Endometrial microvascular endothelial cells (primary cell): ENCODE measurements around the gene C11orf86. TPM values are rescaled to one million over a fixed set of nuclear protein-coding genes. Genes with fewer than 3 reads are reported as not detected.
"Not testable (repeated sequence)": the region's sequence is repeated elsewhere in the genome, so short reads cannot be mapped to it uniquely, and the experiment has no call there.

Experiments used
- in situ Hi-C: cut with HindIII; loops from 2 replicates; pipeline ENCODE4 v1.10.0; 2017; ENCODE audit warnings: low sequenced_read_pairs, low pct_unique_long_range_greater_than_20kb; ENCODE audit errors: inconsistent ontology term
- total RNA-seq: library from RNA; depleted of rRNA; stranded (reverse); fragments of >200 nt; gene quantifications from one replicate; pipeline ENCODE4 v1.2.3, GENCODE V29; 2015; ENCODE audit errors: inconsistent ontology term

C11orf86 gene
- total RNA-seq, result not detected

GRCh38 chr11:66974724-66975404 lies at the start of gene C11orf86:
TSS of gene C11orf86 (plus strand) at chr11:66975304. CDS start at chr11:66975363, 59 bp downstream.
- in situ Hi-C loops, result no loop called here

GRCh38 chr11:66929753-66930152 lies 45.4 kb upstream of the C11orf86 start:
- in situ Hi-C loops, result no loop called here

GRCh38 chr11:66932543-66932942 lies 42.6 kb upstream of the C11orf86 start:
- in situ Hi-C loops, result no loop called here

- in situ Hi-C loops, result no loop called here
These were observed 41.6 kb upstream of the C11orf86 start for GRCh38 chr11:66933531-66933930.

GRCh38 chr11:66934950-66935779 lies 39.9 kb upstream of the C11orf86 start:
- in situ Hi-C loops, result no loop called here

GRCh38 chr11:66936311-66936711 lies 38.8 kb upstream of the C11orf86 start:
- in situ Hi-C loops, result no loop called here

- in situ Hi-C loops, result no loop called here
These were observed 37.8 kb upstream of the C11orf86 start for GRCh38 chr11:66937193-66937733.

- in situ Hi-C loops, result no loop called here
These were observed 36.4 kb upstream of the C11orf86 start for GRCh38 chr11:66938582-66939135.

- in situ Hi-C loops, result no loop called here
These were observed 25.0 kb upstream of the C11orf86 start for GRCh38 chr11:66950112-66950535.

- in situ Hi-C loops, result no loop called here
These were observed 24.0 kb upstream of the C11orf86 start for GRCh38 chr11:66951135-66951534.

GRCh38 chr11:66951927-66952337 lies 23.2 kb upstream of the C11orf86 start:
- in situ Hi-C loops, result no loop called here

- in situ Hi-C loops, result no loop called here
These were observed 21.8 kb upstream of the C11orf86 start for GRCh38 chr11:66953081-66953833.

- in situ Hi-C loops, result no loop called here
These were observed 18.3 kb upstream of the C11orf86 start for GRCh38 chr11:66956689-66957290.

GRCh38 chr11:66957971-66958231 lies 17.2 kb upstream of the C11orf86 start:
- in situ Hi-C loops, result no loop called here

- in situ Hi-C loops, result no loop called here
These were observed 16.7 kb upstream of the C11orf86 start, which contains the start of gene PC for GRCh38 chr11:66958232-66958955. TSS of gene PC (minus strand) at chr11:66958383. CDS start at chr11:66872159, 86,224 bp downstream.

- in situ Hi-C loops, result no loop called here
These were observed 16.2 kb upstream of the C11orf86 start for GRCh38 chr11:66958956-66959274.

- in situ Hi-C loops, result not testable (repeated sequence)
These were observed 13.4 kb upstream of the C11orf86 start for GRCh38 chr11:66961691-66962213.

- in situ Hi-C loops, result no loop called here
These were observed 12.9 kb upstream of the C11orf86 start for GRCh38 chr11:66962247-66962646.
